ENCODE results near the gene SHH. TPM values are rescaled to one million over a fixed set of nuclear protein-coding genes. Genes with fewer than 3 reads are reported as not detected.
"Not testable (repeated sequence)": the region's sequence is repeated elsewhere in the genome, so short reads cannot be mapped to it uniquely, and the experiment has no call there.

Gene SHH
- total and polyA plus RNA-seq, 5 donors from 2014 or later: 0.06 to 0.32 TPM; not detected in 3

DNA sequence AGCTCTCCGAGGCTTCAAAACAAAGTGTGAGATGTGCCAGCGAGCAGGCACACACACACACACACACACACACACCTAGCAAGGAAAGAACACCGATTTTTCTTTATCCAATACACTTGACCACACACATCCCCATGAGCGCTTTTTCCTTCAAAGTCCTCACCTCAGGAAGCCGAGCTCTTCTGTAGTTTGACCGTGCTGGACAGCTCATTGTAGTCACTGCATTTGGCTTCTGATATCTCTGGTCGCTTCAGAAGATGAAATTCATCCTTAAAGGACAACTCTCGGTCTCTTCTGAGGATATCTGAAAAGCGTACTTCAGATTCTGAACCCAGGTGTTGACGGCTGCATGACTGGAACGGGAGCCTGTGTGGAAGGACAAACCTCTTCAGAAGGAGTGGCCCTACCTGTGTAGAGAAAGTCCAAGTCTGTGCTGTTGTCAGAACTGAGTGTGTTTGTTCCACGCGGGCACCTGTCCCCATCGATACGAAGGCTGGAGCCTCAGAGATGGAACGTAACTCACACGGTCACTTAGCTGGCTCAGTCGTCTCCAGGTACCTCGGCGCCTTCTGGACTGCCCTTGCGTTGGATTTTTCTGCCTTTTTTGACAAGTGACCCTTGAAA, 28.1 kb upstream of the SHH start:
- H3K9me3 Mint-ChIP-seq: peaks cover 0 to 1% (median 0%) of the 10 kb centered on the region in 7 donors
- Histone ChIP-seq H3K27me3 (ENCODE audit: control insufficient read depth, insufficient read depth, low read length) (no peaks in the 10 kb centered on the region), H3K4me3 (ENCODE audit: low read depth, low read length) (no peak overlapping the region), H3K9me3 (ENCODE audit: control insufficient read depth in 2 of 2, low read length in 2 of 2) (no peaks in the 10 kb centered on the region), H3K4me1 (ENCODE audit: control insufficient read depth, insufficient read depth, low read length, poor library complexity, severe bottlenecking) (no peaks in the 10 kb centered on the region), H3K36me3 (ENCODE audit: control insufficient read depth, insufficient read depth, low read length) (no peaks in the 10 kb centered on the region), H3K27ac (ENCODE audit: insufficient read depth, low read length, poor library complexity, severe bottlenecking) (no peak overlapping the region)
- no peak for ATAC-seq (ENCODE audit: low read depth in 2 of 2)
- H3K4me1 Mint-ChIP-seq: no peaks in the 10 kb centered on the region
- H3K36me3 Mint-ChIP-seq: no peaks in the 10 kb centered on the region
- peaks cover 9% of the 10 kb centered on the region for H3K27me3 Mint-ChIP-seq
- DNase-seq: no peak
- no peak overlapping the region for H3K27ac Mint-ChIP-seq
- no peak overlapping the region for H3K4me3 Mint-ChIP-seq

DNA sequence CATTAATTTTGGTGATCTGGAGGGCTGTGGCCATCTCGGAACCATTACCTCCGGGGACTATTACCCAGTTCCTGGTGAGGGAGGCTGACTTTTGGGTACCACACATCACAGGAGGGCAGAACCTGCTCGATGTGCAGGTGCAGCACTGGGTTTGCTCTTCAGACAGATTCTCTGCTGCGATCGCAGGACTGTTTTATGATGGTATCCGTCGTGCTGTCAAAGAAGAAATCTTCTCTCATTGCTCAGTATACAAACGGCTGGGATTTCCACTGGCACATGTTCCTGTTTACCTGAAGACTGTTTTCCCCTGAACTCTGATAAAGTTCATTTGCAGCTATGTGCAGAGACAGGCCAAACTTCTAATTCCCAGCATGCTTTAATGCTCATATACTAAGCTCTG, 27.2 kb upstream of the SHH start:
- H3K4me1 ChIP-seq (ENCODE audit: control insufficient read depth, insufficient read depth, low read length, poor library complexity, severe bottlenecking): no peaks in the 10 kb centered on the region
- no peaks in the 10 kb centered on the region for H3K36me3 ChIP-seq (ENCODE audit: control insufficient read depth, insufficient read depth, low read length)
- no peaks in the 10 kb centered on the region for H3K27me3 ChIP-seq (ENCODE audit: control insufficient read depth, insufficient read depth, low read length)
- no peak for DNase-seq
- no peaks in the 10 kb centered on the region for H3K36me3 Mint-ChIP-seq
- H3K27ac ChIP-seq (ENCODE audit: insufficient read depth, low read length, poor library complexity, severe bottlenecking): no peak overlapping the region
- no peak overlapping the region for H3K27ac Mint-ChIP-seq
- ATAC-seq (ENCODE audit: low read depth in 2 of 2): no peak
- H3K27me3 Mint-ChIP-seq: peaks cover 5% of the 10 kb centered on the region
- H3K9me3 Mint-ChIP-seq: peaks cover 0 to 1% (median 0%) of the 10 kb centered on the region in 7 donors
- H3K4me3 Mint-ChIP-seq: no peak overlapping the region
- H3K4me1 Mint-ChIP-seq: no peaks in the 10 kb centered on the region
- no peak overlapping the region for H3K4me3 ChIP-seq (ENCODE audit: low read depth, low read length)
- H3K9me3 ChIP-seq (ENCODE audit: control insufficient read depth in 2 of 2, low read length in 2 of 2): no peaks in the 10 kb centered on the region

GRCh38 chr7:155838312-155838711, 26.0 kb upstream of the SHH start:
- not testable (repeated sequence) for H3K36me3 ChIP-seq (ENCODE audit: control insufficient read depth, insufficient read depth, low read length); ATAC-seq (ENCODE audit: low read depth in 2 of 2); DNase-seq; H3K27ac ChIP-seq (ENCODE audit: insufficient read depth, low read length, poor library complexity, severe bottlenecking); H3K27me3 Mint-ChIP-seq; H3K36me3 Mint-ChIP-seq; H3K4me3 ChIP-seq (ENCODE audit: low read depth, low read length); H3K9me3 Mint-ChIP-seq; H3K27ac Mint-ChIP-seq; H3K27me3 ChIP-seq (ENCODE audit: control insufficient read depth, insufficient read depth, low read length); H3K4me3 Mint-ChIP-seq; H3K9me3 ChIP-seq (ENCODE audit: control insufficient read depth in 2 of 2, low read length in 2 of 2); H3K4me1 Mint-ChIP-seq; H3K4me1 ChIP-seq (ENCODE audit: control insufficient read depth, insufficient read depth, low read length, poor library complexity, severe bottlenecking)

- H3K36me3 Mint-ChIP-seq: no peaks in the 10 kb centered on the region
- H3K4me1 Mint-ChIP-seq: no peaks in the 10 kb centered on the region
- Histone ChIP-seq H3K27ac (ENCODE audit: insufficient read depth, low read length, poor library complexity, severe bottlenecking) (no peak overlapping the region), H3K36me3 (ENCODE audit: control insufficient read depth, insufficient read depth, low read length) (no peaks in the 10 kb centered on the region), H3K4me1 (ENCODE audit: control insufficient read depth, insufficient read depth, low read length, poor library complexity, severe bottlenecking) (no peaks in the 10 kb centered on the region), H3K4me3 (ENCODE audit: low read depth, low read length) (no peak overlapping the region), H3K27me3 (ENCODE audit: control insufficient read depth, insufficient read depth, low read length) (no peaks in the 10 kb centered on the region), H3K9me3 (ENCODE audit: control insufficient read depth in 2 of 2, low read length in 2 of 2) (no peaks in the 10 kb centered on the region)
- H3K4me3 Mint-ChIP-seq: no peak overlapping the region
- H3K27ac Mint-ChIP-seq: no peak overlapping the region
- ATAC-seq (ENCODE audit: low read depth in 2 of 2) (no peak), DNase-seq (no peak)
- peaks cover 5% of the 10 kb centered on the region for H3K27me3 Mint-ChIP-seq
- H3K9me3 Mint-ChIP-seq: peaks cover 0 to 1% (median 0%) of the 10 kb centered on the region in 7 donors
Measured at GRCh38 chr7:155837126-155837479, 24.8 kb upstream of the SHH start.

- Histone ChIP-seq H3K4me1 (ENCODE audit: control insufficient read depth, insufficient read depth, low read length, poor library complexity, severe bottlenecking) (no peaks in the 10 kb centered on the region), H3K36me3 (ENCODE audit: control insufficient read depth, insufficient read depth, low read length) (no peaks in the 10 kb centered on the region), H3K4me3 (ENCODE audit: low read depth, low read length) (no peak overlapping the region), H3K9me3 (ENCODE audit: control insufficient read depth in 2 of 2, low read length in 2 of 2) (no peaks in the 10 kb centered on the region), H3K27me3 (ENCODE audit: control insufficient read depth, insufficient read depth, low read length) (no peaks in the 10 kb centered on the region), H3K27ac (ENCODE audit: insufficient read depth, low read length, poor library complexity, severe bottlenecking) (no peak overlapping the region)
- ATAC-seq (ENCODE audit: low read depth in 2 of 2): no peak
- H3K9me3 Mint-ChIP-seq: peaks cover 0 to 1% (median 0%) of the 10 kb centered on the region in 7 donors
- H3K36me3 Mint-ChIP-seq: no peaks in the 10 kb centered on the region
- DNase-seq: no peak
- no peak overlapping the region for H3K27ac Mint-ChIP-seq
- H3K4me3 Mint-ChIP-seq: no peak overlapping the region
- peaks cover 5% of the 10 kb centered on the region for H3K27me3 Mint-ChIP-seq
- H3K4me1 Mint-ChIP-seq: no peaks in the 10 kb centered on the region
Measured at GRCh38 chr7:155836216-155837125, 24.2 kb upstream of the SHH start.

DNA sequence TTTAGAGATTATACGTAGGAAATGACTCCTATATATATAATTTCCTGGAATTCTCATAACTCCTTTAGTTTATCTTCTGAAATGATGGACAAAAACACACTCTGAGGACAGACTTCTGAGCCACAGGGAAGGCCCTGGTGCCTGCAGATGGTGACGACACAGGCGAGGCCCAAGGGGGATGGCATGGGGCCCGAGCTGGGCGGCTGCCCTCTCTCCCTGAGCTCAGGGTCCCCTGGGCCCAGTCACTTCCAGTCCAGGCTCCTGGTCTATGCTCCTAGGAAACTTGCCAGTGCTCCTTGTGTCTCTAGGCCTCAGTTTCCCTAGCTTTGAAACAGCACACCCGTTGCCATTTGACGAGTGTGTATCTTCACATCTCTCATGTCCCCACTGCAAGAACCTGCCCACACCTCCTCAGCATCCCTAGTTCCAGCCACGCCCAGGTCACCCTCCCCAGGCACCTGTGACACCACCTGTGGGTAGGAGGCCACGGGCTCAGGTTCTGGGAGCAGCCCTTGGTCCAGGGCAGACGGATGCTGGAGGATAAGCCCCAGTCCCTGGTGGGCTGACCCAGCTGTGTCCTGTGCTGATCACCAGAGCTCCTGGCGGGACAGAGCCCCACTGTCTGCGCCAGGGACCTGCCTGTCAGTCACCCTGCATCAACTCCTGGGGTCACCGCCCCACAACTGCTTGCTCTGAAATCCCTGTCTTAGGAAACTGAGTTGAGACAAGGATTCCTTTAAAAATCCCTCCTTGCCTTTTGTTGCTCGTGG, 23.4 kb upstream of the SHH start:
- ATAC-seq (ENCODE audit: low read depth in 2 of 2): no peak
- H3K36me3 ChIP-seq (ENCODE audit: control insufficient read depth, insufficient read depth, low read length): no peaks in the 10 kb centered on the region
- H3K36me3 Mint-ChIP-seq: no peaks in the 10 kb centered on the region

GRCh38 chr7:155834486-155835048, 22.3 kb upstream of the SHH start:
- no peaks in the 10 kb centered on the region for H3K27me3 ChIP-seq (ENCODE audit: control insufficient read depth, insufficient read depth, low read length)
- no peaks in the 10 kb centered on the region for H3K4me1 Mint-ChIP-seq
- no peaks in the 10 kb centered on the region for H3K36me3 ChIP-seq (ENCODE audit: control insufficient read depth, insufficient read depth, low read length)
- H3K4me1 ChIP-seq (ENCODE audit: control insufficient read depth, insufficient read depth, low read length, poor library complexity, severe bottlenecking): no peaks in the 10 kb centered on the region
- H3K27ac Mint-ChIP-seq: peak overlapping the region in 1 of 3 donors; percentile 20
- no peak overlapping the region for H3K27ac ChIP-seq (ENCODE audit: insufficient read depth, low read length, poor library complexity, severe bottlenecking)
- DNase-seq (no peak), ATAC-seq (ENCODE audit: low read depth in 2 of 2) (no peak)
- H3K4me3 Mint-ChIP-seq: no peak overlapping the region
- H3K27me3 Mint-ChIP-seq: peaks cover 5% of the 10 kb centered on the region
- H3K36me3 Mint-ChIP-seq: no peaks in the 10 kb centered on the region
- no peaks in the 10 kb centered on the region for H3K9me3 ChIP-seq (ENCODE audit: control insufficient read depth in 2 of 2, low read length in 2 of 2)
- no peak overlapping the region for H3K4me3 ChIP-seq (ENCODE audit: low read depth, low read length)
- peaks cover 0 to 1% (median 0%) of the 10 kb centered on the region in 7 donors for H3K9me3 Mint-ChIP-seq

More for the DNA sequence above, 23.4 kb upstream of the SHH start:
- H3K4me1 Mint-ChIP-seq: no peaks in the 10 kb centered on the region
- H3K4me3 ChIP-seq (ENCODE audit: low read depth, low read length): no peak overlapping the region
- no peak overlapping the region for H3K27ac ChIP-seq (ENCODE audit: insufficient read depth, low read length, poor library complexity, severe bottlenecking)
- H3K27ac Mint-ChIP-seq: no peak overlapping the region
- peaks cover 0 to 1% (median 0%) of the 10 kb centered on the region in 7 donors for H3K9me3 Mint-ChIP-seq
- H3K4me3 Mint-ChIP-seq: no peak overlapping the region
- no peak for DNase-seq
- no peaks in the 10 kb centered on the region for H3K9me3 ChIP-seq (ENCODE audit: control insufficient read depth in 2 of 2, low read length in 2 of 2)
- peaks cover 5% of the 10 kb centered on the region for H3K27me3 Mint-ChIP-seq
- H3K4me1 ChIP-seq (ENCODE audit: control insufficient read depth, insufficient read depth, low read length, poor library complexity, severe bottlenecking): no peaks in the 10 kb centered on the region
- H3K27me3 ChIP-seq (ENCODE audit: control insufficient read depth, insufficient read depth, low read length): no peaks in the 10 kb centered on the region
